Fibroblast of skin of scalp (primary cell): ENCODE measurements around the gene SETBP1.

ENCODE experiments used
- DNase-seq: peaks from one replicate; pipeline ENCODE4 v3.0.0-alpha.2; 2013

SETBP1 gene

DNA sequence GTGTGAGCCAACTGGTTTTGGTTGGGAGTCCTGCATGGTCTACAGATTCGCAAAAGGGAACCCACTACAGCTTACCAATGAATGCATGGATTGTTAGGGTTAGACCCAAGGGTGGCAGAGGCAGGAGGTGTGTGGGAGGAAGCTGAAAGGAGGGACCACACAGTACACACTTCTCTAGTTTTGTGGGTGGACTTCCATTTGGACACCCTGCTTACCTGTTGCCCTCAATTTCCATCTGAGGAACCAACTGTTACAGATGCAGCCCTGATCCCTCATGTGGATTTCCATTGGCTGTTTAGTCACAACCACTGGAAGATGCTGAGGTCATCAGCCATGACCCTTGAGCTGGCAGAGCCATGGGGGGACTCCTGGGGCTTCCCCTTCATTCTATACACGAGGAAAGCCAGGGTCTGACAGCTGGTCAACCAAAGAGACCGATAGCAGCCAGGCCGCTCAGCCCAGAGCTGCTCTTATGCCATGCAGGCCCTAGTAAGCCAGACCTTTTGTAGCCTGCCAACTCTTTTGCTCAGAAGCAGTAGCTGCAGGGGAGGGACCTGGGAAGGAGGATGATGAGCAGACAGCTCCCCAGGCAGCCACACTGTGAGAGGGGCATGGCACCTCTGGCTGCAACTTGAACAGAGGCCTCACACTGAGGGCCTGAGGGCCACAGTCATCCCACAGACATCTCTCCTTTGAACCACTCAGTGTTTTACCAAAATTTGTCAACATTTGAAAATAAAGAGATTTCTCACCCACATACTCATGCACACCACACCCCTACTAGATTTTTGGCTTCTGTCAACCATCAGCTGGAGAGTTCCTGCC is 162.1 kb downstream of the SETBP1 start:
- no peak for DNase-seq

- DNase-seq = no peak
Observed at GRCh38 chr18:44844486-44844885, 163.8 kb downstream of the SETBP1 start.

DNA sequence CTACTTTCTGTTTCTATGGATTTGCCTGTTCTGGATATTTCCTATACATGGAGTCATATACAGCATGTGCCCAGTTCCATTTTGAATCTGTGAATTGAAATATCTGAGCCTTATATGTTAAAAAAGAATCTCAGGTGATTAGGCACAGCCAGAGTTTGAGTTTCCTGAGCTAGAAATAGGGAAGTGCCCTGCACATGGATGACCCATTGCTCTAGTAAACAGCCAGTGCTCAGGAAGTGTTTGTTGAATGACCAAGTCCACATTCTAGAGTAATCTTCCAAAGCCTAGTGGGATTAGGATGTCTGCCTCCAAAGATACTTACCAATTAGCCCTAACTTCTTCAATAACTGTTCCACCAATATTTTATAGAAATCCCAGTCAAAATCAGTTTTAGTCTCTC is 165.8 kb downstream of the SETBP1 start:
- no peak for DNase-seq

GRCh38 chr18:44848644-44849335 is 168.1 kb downstream of the SETBP1 start:
- no peak for DNase-seq

GRCh38 chr18:44849361-44849760 is 168.7 kb downstream of the SETBP1 start:
- no peak for DNase-seq

- DNase-seq = peak; percentile 66
Observed at GRCh38 chr18:44850001-44850400, 169.3 kb downstream of the SETBP1 start.

DNA sequence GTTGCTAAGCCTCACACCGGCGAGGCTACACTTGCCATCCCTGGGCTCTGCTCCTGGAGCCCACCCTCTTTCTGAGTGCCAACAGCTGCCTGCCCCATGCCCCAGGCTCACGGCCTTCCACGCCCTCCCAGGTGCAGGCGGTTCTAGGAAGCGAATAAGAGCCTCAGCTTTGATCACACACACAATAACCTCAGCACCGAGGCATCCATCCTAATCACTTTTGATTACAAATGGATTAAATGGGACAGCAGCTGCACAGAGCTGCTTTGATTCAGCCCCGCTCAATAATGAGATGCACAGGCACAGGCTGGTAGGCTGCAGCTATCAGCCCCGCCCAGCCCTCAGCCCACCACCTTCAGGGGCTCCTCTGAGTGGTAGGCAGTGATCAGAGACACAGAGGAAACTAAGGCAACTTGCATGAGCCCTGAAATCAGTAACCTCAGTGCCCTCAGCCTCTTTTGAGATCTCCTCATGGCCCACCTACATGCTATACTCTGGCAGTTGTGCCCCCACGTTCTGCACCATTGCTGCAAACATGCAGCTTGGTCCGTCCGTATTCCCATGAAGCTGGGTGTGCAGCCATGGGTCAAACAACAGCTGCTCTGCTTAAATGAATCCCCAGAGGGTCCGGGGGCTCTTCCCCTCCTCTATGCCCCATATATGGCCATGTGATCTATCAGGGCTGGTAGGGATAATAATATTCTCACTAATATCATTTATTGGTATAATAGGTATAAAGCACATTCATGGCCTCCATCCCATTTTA is 171.4 kb downstream of the SETBP1 start:
- DNase-seq = no peak

DNA sequence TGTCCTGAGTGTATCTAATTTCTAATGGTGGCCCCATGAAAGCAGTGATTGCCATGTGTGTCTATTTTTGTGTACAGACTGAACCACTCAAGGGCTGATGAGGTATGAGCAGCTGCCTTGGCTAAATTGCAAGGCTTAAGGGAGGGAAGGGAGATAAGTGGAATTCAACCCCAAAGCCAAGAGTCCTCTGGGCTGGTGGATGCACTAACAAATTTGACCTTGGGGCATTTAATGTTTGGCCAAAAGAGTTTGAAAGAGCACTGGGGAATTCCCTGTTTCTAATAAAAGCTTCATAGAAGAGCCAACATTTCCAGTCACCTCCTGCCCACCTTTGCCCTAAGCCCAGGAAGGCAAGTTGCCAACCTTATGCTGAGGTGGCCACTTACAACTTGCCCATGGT is 172.1 kb downstream of the SETBP1 start:
- DNase-seq = no peak

DNA sequence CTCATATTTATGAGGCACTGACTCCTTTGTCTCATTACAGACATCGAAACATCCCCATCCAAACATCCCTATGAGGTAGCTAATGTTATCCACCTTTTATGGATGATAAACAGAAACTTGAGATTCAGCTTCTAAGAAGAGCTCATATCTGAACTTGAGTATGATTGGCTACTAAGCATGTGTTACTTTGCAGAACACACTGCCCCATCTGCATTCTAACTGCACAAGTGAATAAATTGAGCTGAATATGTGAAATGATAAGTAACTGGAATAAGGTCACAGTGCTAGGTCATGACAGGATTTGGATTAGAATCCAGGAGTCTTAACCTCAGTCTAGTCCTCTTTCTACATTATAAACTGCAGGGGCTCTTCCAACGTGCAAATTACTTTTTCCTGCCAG is 172.7 kb downstream of the SETBP1 start:
- no peak for DNase-seq

GRCh38 chr18:44855681-44856080 is 175.0 kb downstream of the SETBP1 start:
- DNase-seq = no peak

GRCh38 chr18:44856157-44856556 is 175.5 kb downstream of the SETBP1 start:
- no peak for DNase-seq

DNA sequence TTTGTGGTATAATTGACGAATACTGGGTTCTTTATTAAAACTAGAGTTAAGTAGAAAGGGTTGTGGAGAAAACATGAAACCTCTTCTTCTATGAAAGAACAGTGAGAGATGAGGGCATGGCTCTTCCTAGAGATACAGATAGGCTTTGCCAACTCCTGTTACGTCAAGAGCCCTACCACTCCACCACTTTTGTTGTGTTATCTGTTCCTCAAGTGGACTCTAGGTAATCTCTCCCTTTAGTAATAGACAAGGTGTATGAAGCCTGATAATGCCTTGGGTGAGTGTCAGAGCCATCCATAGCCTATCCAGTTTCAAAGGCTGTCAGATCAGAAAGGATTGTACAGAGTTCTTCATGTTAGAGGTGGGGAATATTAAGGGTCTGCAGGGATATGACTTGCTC is 176.4 kb downstream of the SETBP1 start:
- DNase-seq = no peak

GRCh38 chr18:44857744-44858491 is 177.2 kb downstream of the SETBP1 start:
- DNase-seq = no peak

- DNase-seq = peak; percentile 11
Observed at GRCh38 chr18:44859263-44859662, 178.6 kb downstream of the SETBP1 start.

DNA sequence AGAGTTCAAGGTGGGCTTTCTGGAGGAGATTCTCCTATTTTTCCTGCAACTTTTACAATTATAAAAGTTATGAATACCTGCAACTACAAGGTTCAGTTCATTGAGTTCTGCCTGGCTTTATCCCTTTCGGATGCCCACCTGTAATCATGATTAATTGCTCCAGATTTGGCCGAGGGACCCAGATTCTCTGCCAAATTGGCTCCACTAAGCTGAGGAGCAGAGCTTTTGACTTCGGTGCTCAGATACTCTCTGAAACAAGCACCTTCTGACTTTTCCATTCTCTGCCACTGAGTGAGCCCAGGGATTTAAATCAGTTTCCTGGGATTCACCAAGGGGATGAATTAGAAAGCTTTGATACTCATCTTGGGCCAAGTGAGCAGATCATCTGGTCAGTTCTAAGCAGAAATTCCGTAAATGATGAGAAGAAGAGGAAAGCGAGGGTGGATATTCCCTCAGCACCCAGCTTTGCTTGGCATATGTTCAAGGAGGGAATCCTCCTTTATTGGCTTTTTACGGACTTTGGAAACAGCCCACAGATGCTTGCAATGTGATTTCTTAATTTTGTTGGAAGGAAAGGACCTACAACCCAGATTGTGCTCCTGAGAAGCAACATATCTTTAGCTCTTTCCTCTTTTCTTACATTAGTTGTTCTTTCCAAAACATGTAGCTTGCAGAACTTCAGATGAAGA is 179.2 kb downstream of the SETBP1 start:
- no peak for DNase-seq

DNA sequence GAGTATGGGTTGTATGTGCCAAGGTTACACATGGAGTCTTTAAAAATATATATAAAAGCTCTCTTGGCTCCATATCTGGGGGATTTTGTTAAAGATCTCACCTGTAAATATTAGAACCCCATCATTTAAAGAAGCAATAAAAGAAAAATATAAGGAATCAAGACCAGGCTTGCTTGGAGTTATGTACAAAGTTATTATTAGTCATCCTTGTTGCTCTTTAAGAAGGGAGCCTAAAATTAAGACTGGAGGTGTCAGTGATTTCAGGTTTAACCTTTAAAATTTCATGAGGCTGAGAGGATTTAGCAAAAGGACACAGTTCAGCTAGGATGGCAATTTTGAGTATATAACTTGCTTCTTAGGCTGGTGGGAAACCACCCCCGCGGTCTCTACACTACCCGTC is 181.4 kb downstream of the SETBP1 start:
- DNase-seq = no peak

GRCh38 chr18:44866103-44866502 is 185.4 kb downstream of the SETBP1 start:
- no peak for DNase-seq

GRCh38 chr18:44869533-44869932 is 188.8 kb downstream of the SETBP1 start:
- no peak for DNase-seq

GRCh38 chr18:44870631-44871502 is 190.2 kb downstream of the SETBP1 start:
- DNase-seq = no peak

DNA sequence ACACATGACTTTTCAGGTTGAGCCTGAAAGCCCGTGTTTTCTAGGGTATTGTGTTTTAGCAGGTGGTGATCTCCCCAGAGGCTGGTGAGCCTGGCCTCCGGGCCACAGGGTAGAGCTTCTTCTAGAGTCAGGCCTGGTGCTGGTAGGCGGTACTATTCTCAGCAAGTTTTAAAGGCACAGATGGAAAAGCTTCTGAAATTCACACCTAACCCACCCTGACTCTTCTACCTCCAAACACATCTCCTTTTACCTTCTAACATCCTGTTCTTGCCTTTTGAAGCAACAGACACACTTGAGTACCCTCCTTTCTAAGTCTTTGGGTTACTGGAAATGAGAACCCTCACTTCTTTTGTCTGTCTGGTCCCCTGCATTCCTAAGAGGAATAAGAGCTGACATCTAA is 191.1 kb downstream of the SETBP1 start:
- DNase-seq = no peak

- no peak for DNase-seq
Observed at GRCh38 chr18:44876024-44876423, 195.3 kb downstream of the SETBP1 start.
